HEK293 (cell line): ENCODE results near the gene FAM193A.

Experiments used
- CTCF ChIA-PET: fragments of 350-600 bp; formaldehyde crosslinking; extraction: SDS; loops from one replicate; lab custom pipeline; 2021; ENCODE audit warnings: antibody characterized with exemption; lab: Yijun Ruan, JAX
- POLR2A ChIA-PET: fragments of 300-600 bp; formaldehyde crosslinking; extraction: SDS; loops from one replicate; lab custom pipeline; 2020; ENCODE audit warnings: antibody characterized with exemption, inconsistent platforms; lab: Yijun Ruan, JAX
- H3K27ac ChIP-seq: fragments of 200-500 bp; sonication (Bioruptor generic); 2 replicates; pipeline ENCODE4 v1.5.1; 2014; ENCODE audit warnings: low read depth, low read length, control low read depth, inconsistent platforms; ENCODE audit errors: extremely low read depth
- H3K36me3 ChIP-seq, 2 experiments: fragments of 200-500 bp in 1 of 2; sonication (Bioruptor generic) in 1 of 2; 1 replicate in 1 of 2; 2 replicates in 1 of 2; pipeline ENCODE4 v1.5.1; 2014 to 2017; ENCODE audit warnings: inconsistent platforms in 2 of 2, low read length in 2 of 2; ENCODE audit not compliant: control insufficient read depth in 2 of 2, insufficient read depth in 1 of 2
- H3K4me1 ChIP-seq: fragments of 200-500 bp; sonication (Bioruptor generic); 2 replicates; pipeline ENCODE4 v1.5.1; 2014; ENCODE audit warnings: mild to moderate bottlenecking, low read length, inconsistent platforms; ENCODE audit not compliant: control insufficient read depth, insufficient read depth
- H3K4me3 ChIP-seq: 2 replicates; pipeline ENCODE4 v1.5.1; 2011; ENCODE audit warnings: low read depth, mild to moderate bottlenecking, control low read depth, low read length, moderate library complexity
- H3K9me3 ChIP-seq: fragments of 200-500 bp; sonication (Bioruptor generic); 2 replicates; pipeline ENCODE4 v1.5.1; 2014; ENCODE audit warnings: low read depth, low read length, inconsistent platforms; ENCODE audit not compliant: control insufficient read depth, insufficient read depth
- KLF10 ChIP-seq: fragments of 450-650 bp; IDR thresholded peaks from 2 replicates; pipeline ENCODE4 v1.5.1; 2018; ENCODE audit warnings: missing biosample characterization, mild to moderate bottlenecking, missing genetic modification characterization
- KLF9 ChIP-seq: fragments of 450-650 bp; formaldehyde crosslinking; IDR thresholded peaks from 2 replicates; pipeline ENCODE4 v1.5.1; 2016; ENCODE audit warnings: missing biosample characterization, missing genetic modification characterization, low read depth
- OVOL3 ChIP-seq: fragments of 450-650 bp; formaldehyde crosslinking; IDR thresholded peaks from 2 replicates; pipeline ENCODE4 v1.5.1; 2016; ENCODE audit warnings: missing biosample characterization, missing genetic modification characterization
- ZFP37 ChIP-seq: fragments of 450-650 bp; formaldehyde crosslinking; IDR thresholded peaks from 2 replicates; pipeline ENCODE4 v1.5.1; 2016; ENCODE audit warnings: missing biosample characterization, missing genetic modification characterization
- ZNF112 ChIP-seq: fragments of 450-650 bp; formaldehyde crosslinking; IDR thresholded peaks from 2 replicates; pipeline ENCODE4 v1.5.0; 2017; ENCODE audit warnings: missing biosample characterization, missing genetic modification characterization
- ZNF274 ChIP-seq, 2 experiments: fragments of 200-500 bp in 1 of 2; fragments of 450-650 bp in 1 of 2; sonication (Bioruptor generic) in 1 of 2; formaldehyde crosslinking in 1 of 2; IDR thresholded peaks; 2 replicates each; pipeline versions ENCODE4 v1.5.1 to v1.6.1; 2014 to 2016; ENCODE audit warnings: borderline replicate concordance in 1 of 2, inconsistent platforms in 1 of 2, low read length in 1 of 2, missing biosample characterization in 1 of 2, missing genetic modification characterization in 1 of 2
- ZNF366 ChIP-seq: fragments of 450-650 bp; formaldehyde crosslinking; conservative IDR thresholded peaks from 2 replicates; pipeline ENCODE4 v1.5.1; 2016; ENCODE audit warnings: missing biosample characterization, missing genetic modification characterization
- ZNF660 ChIP-seq: fragments of 450-650 bp; IDR thresholded peaks from 2 replicates; pipeline ENCODE4 v1.5.1; 2018; ENCODE audit warnings: missing biosample characterization, mild to moderate bottlenecking, missing genetic modification characterization
- ZNF707 ChIP-seq: fragments of 450-650 bp; formaldehyde crosslinking; IDR thresholded peaks from 2 replicates; pipeline ENCODE4 v1.5.1; 2016; ENCODE audit warnings: missing biosample characterization, missing genetic modification characterization
- TF ChIP-seq, protein P1 (sequence below): fragments of 450-650 bp; formaldehyde crosslinking; IDR thresholded peaks from 2 replicates; pipeline ENCODE4 v1.5.1; 2016; ENCODE audit warnings: missing biosample characterization, missing genetic modification characterization, borderline replicate concordance
- TF ChIP-seq, protein P2 (sequence below): fragments of 450-650 bp; IDR thresholded peaks from 2 replicates; pipeline ENCODE4 v1.5.1; 2018; ENCODE audit warnings: missing biosample characterization, missing genetic modification characterization
- TF ChIP-seq, protein P3 (sequence below): fragments of 450-650 bp; formaldehyde crosslinking; optimal IDR thresholded peaks from 2 replicates; pipeline ENCODE3; 2016; ENCODE audit warnings: missing biosample characterization, mild to moderate bottlenecking, missing genetic modification characterization
- TF ChIP-seq, protein P4 (sequence below): fragments of 450-650 bp; formaldehyde crosslinking; IDR thresholded peaks from 2 replicates; pipeline ENCODE4 v1.5.1; 2017; ENCODE audit warnings: missing biosample characterization, missing genetic modification characterization

FAM193A gene

DNA sequence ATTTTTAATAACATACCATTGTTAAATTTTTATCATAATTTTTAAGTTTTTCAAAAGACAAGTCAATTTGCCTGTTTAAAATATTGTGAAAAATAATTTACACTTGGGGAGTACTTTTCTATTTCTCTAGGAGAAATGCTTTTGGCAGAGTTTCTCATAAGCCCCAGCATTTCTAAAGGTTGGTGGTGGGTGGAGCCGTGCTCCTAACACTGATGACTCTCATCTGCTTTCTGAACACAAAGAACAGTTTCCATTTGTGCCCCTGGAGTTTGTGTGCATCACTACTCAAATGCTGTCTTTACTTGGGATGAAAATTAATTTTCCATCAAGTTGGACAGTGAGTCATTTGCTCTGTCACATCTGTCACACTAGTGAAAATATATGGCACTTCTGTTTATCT, 162.1 kb downstream of the FAM193A start:
- ChIA-PET POLR2A (interaction anchor here (0.7 kb wide), 1 partner anchor 17 kb away, joined by 3 read pairs; no protein-coding TSS in a partner anchor), CTCF (no interaction called here)
- no peaks in the 10 kb centered on the region for H3K4me1 ChIP-seq
- TF ChIP-seq ZNF366 (no peak), ZFP37 (0 out of 2 replicates have a peak, but pooled peaks have one; percentile 51), ZNF660 (no peak)
- H3K9me3 ChIP-seq = no peaks in the 10 kb centered on the region
- H3K4me3 ChIP-seq = no peak overlapping the region
- H3K36me3 ChIP-seq = peaks cover 4 to 98% of the 10 kb centered on the region in 2 experiments
- H3K27ac ChIP-seq = no peak overlapping the region

DNA sequence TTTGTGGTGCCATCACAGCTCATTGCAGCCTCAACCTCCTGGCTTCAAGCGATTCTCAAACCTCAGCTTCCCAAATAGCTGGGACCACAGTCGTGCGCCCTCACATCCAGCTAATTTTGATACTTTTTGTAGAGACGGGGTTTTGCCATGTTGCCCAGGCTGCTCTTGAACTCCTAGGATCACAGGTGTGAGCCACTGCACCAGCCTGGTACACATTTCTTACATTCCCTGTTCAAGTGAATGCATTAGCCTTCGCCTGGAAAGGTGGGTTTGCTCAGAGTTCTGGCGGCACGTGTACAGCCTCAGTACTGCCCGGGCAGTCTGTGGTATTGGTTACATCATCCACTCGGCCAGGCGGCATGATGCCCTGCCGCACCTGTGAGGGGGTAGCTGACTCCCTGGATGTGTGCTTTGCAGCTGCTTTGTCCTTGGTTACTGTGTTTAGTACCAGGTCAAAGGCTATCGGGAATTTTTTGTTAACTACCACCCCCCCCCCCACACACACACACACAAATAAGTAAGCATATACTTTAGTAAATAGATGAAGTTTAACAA, 162.6 kb downstream of the FAM193A start:
- CTCF ChIA-PET = interaction anchor here (0.6 kb wide), 1 partner anchor 479 kb away, joined by 3 read pairs; no protein-coding TSS in a partner anchor
- H3K27ac ChIP-seq = no peak overlapping the region
- no peak for TF ChIP-seq OVOL3 (tag by site-specific recombination)
- no peak for TF ChIP-seq KLF10 (tag by site-specific recombination)
- TF ChIP-seq, protein P1, sequence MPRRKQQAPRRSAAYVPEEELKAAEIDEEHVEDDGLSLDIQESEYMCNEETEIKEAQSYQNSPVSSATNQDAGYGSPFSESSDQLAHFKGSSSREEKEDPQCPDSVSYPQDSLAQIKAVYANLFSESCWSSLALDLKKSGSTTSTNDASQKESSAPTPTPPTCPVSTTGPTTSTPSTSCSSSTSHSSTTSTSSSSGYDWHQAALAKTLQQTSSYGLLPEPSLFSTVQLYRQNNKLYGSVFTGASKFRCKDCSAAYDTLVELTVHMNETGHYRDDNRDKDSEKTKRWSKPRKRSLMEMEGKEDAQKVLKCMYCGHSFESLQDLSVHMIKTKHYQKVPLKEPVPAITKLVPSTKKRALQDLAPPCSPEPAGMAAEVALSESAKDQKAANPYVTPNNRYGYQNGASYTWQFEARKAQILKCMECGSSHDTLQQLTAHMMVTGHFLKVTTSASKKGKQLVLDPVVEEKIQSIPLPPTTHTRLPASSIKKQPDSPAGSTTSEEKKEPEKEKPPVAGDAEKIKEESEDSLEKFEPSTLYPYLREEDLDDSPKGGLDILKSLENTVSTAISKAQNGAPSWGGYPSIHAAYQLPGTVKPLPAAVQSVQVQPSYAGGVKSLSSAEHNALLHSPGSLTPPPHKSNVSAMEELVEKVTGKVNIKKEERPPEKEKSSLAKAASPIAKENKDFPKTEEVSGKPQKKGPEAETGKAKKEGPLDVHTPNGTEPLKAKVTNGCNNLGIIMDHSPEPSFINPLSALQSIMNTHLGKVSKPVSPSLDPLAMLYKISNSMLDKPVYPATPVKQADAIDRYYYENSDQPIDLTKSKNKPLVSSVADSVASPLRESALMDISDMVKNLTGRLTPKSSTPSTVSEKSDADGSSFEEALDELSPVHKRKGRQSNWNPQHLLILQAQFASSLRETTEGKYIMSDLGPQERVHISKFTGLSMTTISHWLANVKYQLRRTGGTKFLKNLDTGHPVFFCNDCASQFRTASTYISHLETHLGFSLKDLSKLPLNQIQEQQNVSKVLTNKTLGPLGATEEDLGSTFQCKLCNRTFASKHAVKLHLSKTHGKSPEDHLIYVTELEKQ (tag by site-specific recombination) = no peak
- TF ChIP-seq ZNF274 (IDR thresholded peaks at IDR 0.05; ENCODE audit: low read length) = no peak
- TF ChIP-seq ZNF274 (tag by site-specific recombination; IDR thresholded peaks at IDR 0.05; ENCODE audit: borderline replicate concordance) = no peak
- TF ChIP-seq, all 188 proteins: peak for 0
- H3K36me3 ChIP-seq = peaks cover 6 to 98% of the 10 kb centered on the region in 2 experiments
- no peak overlapping the region for H3K4me3 ChIP-seq
- H3K9me3 ChIP-seq = no peaks in the 10 kb centered on the region
- POLR2A ChIA-PET = interaction anchor here (0.7 kb wide), 1 partner anchor 18 kb away, joined by 3 read pairs; no protein-coding TSS in a partner anchor
- no peaks in the 10 kb centered on the region for H3K4me1 ChIP-seq

DNA sequence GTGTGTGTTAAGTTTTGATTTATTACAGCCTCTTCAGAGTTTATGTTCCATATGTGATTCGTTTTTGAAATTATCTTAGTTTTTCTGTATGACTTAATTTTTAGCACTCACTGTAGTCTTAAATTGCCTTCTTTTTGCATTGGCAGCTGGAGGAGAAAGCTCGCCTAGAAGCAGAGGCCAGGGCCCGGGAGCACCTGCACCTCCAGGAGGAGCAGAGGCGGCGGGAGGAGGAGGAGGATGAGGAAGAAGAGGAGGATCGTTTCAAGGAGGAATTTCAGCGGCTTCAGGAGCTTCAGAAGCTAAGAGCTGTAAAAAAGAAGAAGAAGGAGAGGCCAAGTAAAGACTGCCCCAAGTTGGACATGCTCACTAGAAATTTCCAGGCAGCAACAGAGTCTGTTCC, 163.1 kb downstream of the FAM193A start:
- Histone ChIP-seq H3K4me3 (no peak overlapping the region), H3K27ac (no peak overlapping the region), H3K36me3 (peaks cover 6 to 97% of the 10 kb centered on the region in 2 experiments), H3K9me3 (no peaks in the 10 kb centered on the region), H3K4me1 (no peaks in the 10 kb centered on the region)
- ChIA-PET POLR2A (no interaction called here), CTCF (no interaction called here)
- TF ChIP-seq ZNF707 = no peak
- no peak for TF ChIP-seq KLF9 (tag by site-specific recombination)
- TF ChIP-seq ZNF112 (tag by site-specific recombination) = no peak
- TF ChIP-seq, protein P2, sequence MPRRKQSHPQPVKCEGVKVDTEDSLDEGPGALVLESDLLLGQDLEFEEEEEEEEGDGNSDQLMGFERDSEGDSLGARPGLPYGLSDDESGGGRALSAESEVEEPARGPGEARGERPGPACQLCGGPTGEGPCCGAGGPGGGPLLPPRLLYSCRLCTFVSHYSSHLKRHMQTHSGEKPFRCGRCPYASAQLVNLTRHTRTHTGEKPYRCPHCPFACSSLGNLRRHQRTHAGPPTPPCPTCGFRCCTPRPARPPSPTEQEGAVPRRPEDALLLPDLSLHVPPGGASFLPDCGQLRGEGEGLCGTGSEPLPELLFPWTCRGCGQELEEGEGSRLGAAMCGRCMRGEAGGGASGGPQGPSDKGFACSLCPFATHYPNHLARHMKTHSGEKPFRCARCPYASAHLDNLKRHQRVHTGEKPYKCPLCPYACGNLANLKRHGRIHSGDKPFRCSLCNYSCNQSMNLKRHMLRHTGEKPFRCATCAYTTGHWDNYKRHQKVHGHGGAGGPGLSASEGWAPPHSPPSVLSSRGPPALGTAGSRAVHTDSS (tag by site-specific recombination) = 0 out of 2 replicates have a peak, but pooled peaks have one; percentile 27
- TF ChIP-seq, protein P3, sequence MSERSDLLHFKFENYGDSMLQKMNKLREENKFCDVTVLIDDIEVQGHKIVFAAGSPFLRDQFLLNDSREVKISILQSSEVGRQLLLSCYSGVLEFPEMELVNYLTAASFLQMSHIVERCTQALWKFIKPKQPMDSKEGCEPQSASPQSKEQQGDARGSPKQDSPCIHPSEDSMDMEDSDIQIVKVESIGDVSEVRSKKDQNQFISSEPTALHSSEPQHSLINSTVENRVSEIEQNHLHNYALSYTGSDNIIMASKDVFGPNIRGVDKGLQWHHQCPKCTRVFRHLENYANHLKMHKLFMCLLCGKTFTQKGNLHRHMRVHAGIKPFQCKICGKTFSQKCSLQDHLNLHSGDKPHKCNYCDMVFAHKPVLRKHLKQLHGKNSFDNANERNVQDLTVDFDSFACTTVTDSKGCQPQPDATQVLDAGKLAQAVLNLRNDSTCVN (tag by site-specific recombination) = no peak
- TF ChIP-seq, protein P4, sequence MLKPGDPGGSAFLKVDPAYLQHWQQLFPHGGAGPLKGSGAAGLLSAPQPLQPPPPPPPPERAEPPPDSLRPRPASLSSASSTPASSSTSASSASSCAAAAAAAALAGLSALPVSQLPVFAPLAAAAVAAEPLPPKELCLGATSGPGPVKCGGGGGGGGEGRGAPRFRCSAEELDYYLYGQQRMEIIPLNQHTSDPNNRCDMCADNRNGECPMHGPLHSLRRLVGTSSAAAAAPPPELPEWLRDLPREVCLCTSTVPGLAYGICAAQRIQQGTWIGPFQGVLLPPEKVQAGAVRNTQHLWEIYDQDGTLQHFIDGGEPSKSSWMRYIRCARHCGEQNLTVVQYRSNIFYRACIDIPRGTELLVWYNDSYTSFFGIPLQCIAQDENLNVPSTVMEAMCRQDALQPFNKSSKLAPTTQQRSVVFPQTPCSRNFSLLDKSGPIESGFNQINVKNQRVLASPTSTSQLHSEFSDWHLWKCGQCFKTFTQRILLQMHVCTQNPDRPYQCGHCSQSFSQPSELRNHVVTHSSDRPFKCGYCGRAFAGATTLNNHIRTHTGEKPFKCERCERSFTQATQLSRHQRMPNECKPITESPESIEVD (tag by site-specific recombination) = no peak
